Ovary (tissue), 3 donors: ENCODE data around the gene WFDC11.

Source experiments
- CTCF ChIP-seq, 3 donors: fragments of 450-650 bp in 2 of 3; fragments of 200-600 bp in 1 of 3; IDR thresholded peaks; one replicate each; pipeline versions ENCODE4 v1.5.1 to v1.8.0; 2016 to 2022; ENCODE audit warnings: antibody characterized with exemption in 3 of 3, mild to moderate bottlenecking in 1 of 3
- EP300 ChIP-seq: sonication (generic); formaldehyde crosslinking; IDR thresholded peaks from one replicate; pipeline ENCODE4 v1.6.1; 2017; ENCODE audit warnings: antibody characterized with exemption
- POLR2A ChIP-seq: fragments of 450-650 bp; IDR thresholded peaks from one replicate; pipeline ENCODE4 v1.6.1; 2017; ENCODE audit warnings: antibody characterized with exemption, mild to moderate bottlenecking, moderate library complexity
- donor health status: DM: no; HTN: no; CAD: no.

GRCh38 chr20:45629496-45630100 is 40.4 kb downstream of the WFDC11 start, which contains the start of gene WFDC10A:
- TF ChIP-seq CTCF (IDR thresholded peaks at IDR 0.05) (no peak), POLR2A (no peak), EP300 (no peak)
